ENCODE results near the gene AGAP1.

Gene AGAP1

GRCh38 chr2:235677937-235678336 is 184.1 kb downstream of the AGAP1 start:
- no peak for DNase-seq (ENCODE audit: low read depth in 3 of 3, low spot score in 1 of 3)

DNA sequence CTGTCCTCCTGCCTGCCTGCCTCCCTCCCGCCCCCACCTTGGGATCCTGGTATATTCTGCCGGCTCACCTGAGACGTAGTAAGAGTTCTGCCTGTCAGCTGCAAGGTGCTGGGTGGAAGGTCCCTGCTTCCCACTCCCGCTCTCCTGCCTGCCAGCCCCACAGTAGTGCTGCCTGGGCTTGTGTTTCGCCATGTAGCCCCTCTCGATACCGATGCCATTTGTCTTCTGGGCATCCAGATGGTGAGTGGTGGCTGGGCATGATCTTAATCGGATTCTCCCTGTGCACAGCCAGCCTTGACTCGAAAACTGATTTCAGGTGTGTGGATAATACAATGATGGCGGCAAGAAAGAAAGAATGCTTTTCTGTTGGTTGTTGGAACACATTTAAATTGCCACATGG is 184.9 kb downstream of the AGAP1 start:
- DNase-seq (ENCODE audit: low read depth in 3 of 3, low spot score in 1 of 3), result no peak

DNA sequence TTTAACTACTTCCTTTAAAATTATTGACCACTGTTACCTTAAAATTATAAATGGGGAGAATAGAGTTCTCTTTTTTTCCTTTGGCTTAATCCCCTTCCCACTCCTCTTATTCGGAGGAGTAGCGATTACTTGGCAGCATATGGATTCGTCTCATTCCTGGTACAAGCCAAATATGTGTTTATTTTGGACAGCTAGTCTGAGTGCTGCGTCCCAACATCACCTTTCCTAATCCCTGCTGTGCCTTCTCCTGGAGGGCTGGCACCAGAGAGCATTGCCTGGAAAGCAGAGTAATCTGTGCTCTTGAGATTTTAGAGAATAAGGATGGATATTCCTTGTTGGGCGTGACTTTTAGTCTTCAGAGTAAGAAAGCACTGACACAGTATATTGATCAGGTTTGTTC is 185.6 kb downstream of the AGAP1 start:
- no peak for DNase-seq (ENCODE audit: low read depth in 3 of 3, low spot score in 1 of 3)

DNA sequence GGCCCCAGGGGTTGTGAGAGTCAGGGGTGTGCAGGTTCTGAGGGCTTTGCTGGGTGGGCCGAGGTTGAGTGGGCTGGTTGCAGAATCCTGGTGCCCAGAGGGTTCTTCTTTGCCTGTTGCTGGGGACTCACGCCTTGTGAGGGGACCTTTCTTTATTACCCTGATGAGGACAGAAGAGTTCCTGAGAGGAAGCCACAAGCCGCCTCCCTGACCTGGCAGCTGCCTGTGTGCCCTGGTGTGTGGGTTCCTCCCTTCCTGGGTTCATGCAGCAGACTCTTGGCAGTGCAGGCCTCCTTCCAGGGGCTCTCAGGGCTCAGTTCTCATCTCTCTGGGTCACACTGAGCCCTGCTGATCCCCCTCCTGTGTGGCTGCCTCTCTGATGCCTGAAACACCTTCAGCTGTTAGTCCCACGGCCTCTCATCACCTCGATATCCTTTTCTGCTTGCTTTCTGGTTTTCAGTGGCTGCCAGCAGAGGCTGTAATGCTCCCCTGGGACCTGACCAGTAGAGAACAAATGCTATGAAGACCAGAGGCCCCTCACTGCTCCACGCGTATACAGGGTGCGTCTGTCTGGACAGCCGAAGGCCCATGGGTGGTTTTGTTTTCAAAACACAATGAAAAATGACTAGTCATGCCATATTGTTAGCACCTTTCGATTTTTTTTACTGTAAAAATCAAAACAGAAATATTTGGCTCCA is 191.3 kb downstream of the AGAP1 start:
- no peak for DNase-seq (ENCODE audit: low read depth in 3 of 3, low spot score in 1 of 3)

DNA sequence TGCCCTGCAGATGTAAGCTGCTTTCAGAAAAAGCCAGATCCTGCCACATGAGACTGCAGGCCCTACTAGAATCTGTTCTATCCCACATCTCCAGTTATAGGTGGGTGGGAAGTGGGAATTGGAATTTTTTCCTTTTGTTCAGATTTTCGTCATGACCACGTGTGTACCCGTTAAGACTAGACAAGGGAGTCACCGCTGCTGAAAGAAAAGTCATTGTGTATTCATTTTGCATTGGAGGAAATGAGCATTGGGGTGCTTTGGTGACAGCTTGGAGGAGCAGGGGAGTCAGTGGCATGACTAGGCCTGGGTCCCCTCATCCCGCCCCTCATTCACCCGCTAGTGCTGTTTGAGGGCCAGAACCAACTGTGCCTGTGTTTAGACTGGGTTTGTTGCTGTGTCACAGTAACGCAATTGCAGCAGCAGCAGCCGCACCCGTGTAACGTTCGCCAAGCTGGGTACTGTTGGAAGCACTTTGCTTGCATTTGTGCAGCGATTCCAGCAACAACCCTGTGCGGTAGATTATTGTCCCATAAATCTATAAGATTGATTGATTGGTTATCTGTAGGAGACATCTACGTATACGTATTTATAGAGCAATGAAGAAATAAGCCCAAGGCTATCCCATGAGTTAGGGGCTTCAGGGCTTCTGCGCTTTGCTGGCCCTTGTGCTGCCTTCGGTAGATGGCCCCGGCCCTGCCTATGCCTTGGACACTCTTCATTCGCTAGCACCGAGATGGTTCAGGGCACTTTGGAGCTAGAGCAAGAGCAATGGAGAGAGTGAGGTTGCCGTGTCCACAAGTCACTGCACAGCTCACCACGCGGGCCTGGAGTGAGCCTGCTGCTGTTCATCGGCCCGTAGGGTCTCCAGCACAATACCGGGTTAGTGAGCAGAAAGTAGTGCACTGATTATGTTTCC is 194.9 kb downstream of the AGAP1 start:
- DNase-seq (ENCODE audit: low read depth in 3 of 3, low spot score in 1 of 3), result no peak

- no peak for DNase-seq (ENCODE audit: low read depth in 3 of 3, low spot score in 1 of 3)
Observed at GRCh38 chr2:235689427-235689853, 195.6 kb downstream of the AGAP1 start.

DNA sequence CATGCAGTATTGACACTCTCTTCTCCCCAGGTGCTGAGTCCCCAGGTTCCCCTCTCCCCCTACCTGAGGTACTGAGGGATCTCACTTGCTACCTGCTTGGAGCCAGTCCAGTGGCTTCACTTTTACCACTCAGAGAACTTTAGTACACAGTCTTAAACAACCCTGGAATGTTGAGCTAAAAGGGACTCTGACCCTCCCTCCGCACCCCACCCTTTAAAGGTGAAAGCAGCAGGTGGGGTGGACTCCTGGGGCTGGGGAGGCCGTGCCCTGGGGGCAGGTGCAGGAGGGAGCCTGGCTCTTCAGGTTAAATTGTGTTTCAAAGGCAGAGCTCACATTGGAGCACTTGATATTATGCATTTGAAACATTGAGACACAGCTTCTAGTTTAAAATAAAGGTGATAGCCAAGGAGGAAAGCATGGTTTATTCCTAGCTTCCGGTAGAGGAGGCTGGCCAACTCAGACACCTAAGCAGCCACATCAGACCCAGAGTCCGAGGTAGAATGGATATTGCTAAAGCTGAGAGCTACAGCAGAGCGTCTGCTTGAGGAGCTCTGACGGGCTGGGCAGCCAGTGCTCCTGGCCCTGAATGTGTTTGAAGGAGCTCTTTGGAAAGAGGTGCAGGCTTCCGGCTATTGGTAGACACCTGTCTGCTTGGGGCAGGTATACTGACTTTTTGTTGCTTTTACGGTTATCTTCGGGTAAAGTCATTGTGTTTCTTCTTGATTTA is 196.4 kb downstream of the AGAP1 start:
- DNase-seq (ENCODE audit: low read depth in 3 of 3, low spot score in 1 of 3), result no peak

- no peak for DNase-seq (ENCODE audit: low read depth in 3 of 3, low spot score in 1 of 3)
Observed at GRCh38 chr2:235690809-235691450, 197.1 kb downstream of the AGAP1 start.

- no peak for DNase-seq (ENCODE audit: low read depth in 3 of 3, low spot score in 1 of 3)
Observed at GRCh38 chr2:235692076-235692475, 198.2 kb downstream of the AGAP1 start.

DNA sequence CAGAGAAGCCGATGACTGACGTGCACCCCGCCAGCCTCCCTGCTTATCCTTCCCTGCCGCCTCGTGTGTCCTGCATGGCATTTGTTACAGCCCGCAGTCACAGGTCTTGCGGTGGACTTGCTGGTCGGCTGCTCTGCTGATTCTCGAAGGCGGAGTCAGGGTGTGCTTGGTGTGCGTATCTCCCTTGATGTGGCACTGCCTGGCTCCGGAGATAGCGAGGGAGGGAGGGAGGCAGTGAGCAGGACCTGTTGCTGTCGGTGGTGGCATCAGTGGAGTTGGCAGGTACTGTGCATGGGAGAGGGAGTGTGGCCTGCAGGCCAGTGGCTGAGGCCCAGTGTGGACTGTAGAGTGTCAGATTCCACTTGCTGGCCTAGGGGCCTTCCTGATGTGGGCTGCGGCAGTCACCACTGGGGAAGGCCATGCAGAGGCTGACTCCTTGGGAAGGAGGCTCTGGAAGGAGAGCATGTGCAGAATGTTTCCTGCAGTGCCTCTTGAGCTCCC is 198.9 kb downstream of the AGAP1 start:
- no peak for DNase-seq (ENCODE audit: low read depth in 3 of 3, low spot score in 1 of 3)

- DNase-seq (ENCODE audit: low read depth in 3 of 3, low spot score in 1 of 3), result no peak
Observed at GRCh38 chr2:235693279-235693678, 199.4 kb downstream of the AGAP1 start.

DNA sequence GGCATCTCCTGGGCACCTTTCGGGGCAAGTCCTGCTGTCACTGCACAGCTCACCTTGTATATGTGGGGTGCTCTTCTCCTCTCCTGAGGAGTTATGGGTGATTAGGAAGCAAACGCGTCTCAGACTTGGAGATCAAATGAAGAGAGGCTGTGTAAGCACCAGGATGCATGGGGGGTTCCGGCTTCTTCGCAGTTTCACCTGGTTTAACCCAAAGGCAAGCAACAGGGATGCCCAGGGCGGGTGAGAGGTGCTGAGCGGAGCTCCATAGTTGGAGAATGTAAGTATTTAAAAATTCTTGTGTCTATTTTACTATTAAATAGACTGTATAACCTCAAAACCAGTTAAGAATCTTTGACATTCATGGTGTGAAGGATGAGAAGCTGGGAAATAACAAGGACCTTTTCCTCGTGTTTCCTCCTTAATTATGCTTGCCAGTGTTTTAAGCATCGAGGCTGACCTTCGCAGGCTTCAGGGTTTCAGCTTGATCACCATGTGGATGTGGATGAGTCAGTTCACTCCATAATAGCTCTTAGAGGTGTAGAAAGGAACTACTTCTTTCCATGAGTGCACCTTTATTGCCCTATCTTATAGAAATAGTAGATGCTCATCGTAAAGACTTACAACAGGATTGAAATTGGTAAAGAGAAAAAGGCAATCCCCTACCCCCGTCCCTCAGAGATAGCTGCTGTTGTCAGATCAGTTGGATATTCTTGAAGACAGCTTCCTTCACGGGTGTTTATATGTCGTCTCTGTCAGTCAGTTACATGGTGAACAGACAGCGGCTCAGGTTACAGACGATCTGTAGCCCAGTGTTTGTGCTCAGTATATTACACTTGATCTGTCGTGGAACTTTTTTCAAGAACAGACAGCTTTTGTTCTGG is 201.1 kb downstream of the AGAP1 start:
- DNase-seq (ENCODE audit: low read depth in 3 of 3, low spot score in 1 of 3), result no peak

GRCh38 chr2:235695602-235695895 is 201.7 kb downstream of the AGAP1 start:
- DNase-seq (ENCODE audit: low read depth in 3 of 3, low spot score in 1 of 3), result no peak

GRCh38 chr2:235697041-235697440 is 203.2 kb downstream of the AGAP1 start:
- no peak for DNase-seq (ENCODE audit: low read depth in 3 of 3, low spot score in 1 of 3)

DNA sequence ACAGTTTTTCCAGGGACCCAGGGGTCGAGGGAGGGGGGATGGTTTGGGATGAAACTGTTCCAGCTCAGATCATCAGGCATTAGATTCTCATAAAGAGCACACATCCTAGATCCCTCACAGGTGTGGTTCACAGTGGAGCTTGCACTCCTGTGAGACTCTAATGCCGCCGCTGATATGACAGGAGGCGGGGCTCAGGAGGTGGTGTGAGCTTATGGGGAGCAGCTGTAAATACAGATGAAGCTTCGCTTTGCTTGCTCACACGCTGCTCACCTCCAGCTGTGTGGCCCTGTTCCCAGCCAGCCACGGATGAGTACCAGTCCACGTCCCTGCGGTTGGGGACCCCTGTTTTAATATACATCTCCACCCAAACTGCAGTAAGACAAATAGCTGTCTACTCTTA is 204.2 kb downstream of the AGAP1 start:
- no peak for DNase-seq (ENCODE audit: low read depth in 3 of 3, low spot score in 1 of 3)

- no peak for DNase-seq (ENCODE audit: low read depth in 3 of 3, low spot score in 1 of 3)
Observed at GRCh38 chr2:235698491-235698890, 204.6 kb downstream of the AGAP1 start.

- DNase-seq (ENCODE audit: low read depth in 3 of 3, low spot score in 1 of 3), result no peak
Observed at GRCh38 chr2:235699576-235699975, 205.7 kb downstream of the AGAP1 start.

GRCh38 chr2:235701206-235701981 is 207.6 kb downstream of the AGAP1 start:
- no peak for DNase-seq (ENCODE audit: low read depth in 3 of 3, low spot score in 1 of 3)

GRCh38 chr2:235702186-235702585 is 208.3 kb downstream of the AGAP1 start:
- no peak for DNase-seq (ENCODE audit: low read depth in 3 of 3, low spot score in 1 of 3)

Measured in stimulated activated CD4-positive, alpha-beta T cell treated with anti-CD3 and anti-CD28 coated beads, TNF-alpha, amount 100 ng/mL, for 1 hour (primary cell).